HG02610 (cell line): ENCODE data around the gene CD109.
"Not testable (repeated sequence)": the region's sequence is repeated elsewhere in the genome, so short reads cannot be mapped to it uniquely, and the experiment has no call there.

Experiments used
- ATAC-seq: cut with Tn5 transposase; IDR thresholded peaks from one replicate; pipeline ENCODE4 v1.9.1; 2021; ENCODE audit warnings: mild to moderate bottlenecking, moderate library complexity; ENCODE audit not compliant: unreplicated experiment

Gene CD109

DNA sequence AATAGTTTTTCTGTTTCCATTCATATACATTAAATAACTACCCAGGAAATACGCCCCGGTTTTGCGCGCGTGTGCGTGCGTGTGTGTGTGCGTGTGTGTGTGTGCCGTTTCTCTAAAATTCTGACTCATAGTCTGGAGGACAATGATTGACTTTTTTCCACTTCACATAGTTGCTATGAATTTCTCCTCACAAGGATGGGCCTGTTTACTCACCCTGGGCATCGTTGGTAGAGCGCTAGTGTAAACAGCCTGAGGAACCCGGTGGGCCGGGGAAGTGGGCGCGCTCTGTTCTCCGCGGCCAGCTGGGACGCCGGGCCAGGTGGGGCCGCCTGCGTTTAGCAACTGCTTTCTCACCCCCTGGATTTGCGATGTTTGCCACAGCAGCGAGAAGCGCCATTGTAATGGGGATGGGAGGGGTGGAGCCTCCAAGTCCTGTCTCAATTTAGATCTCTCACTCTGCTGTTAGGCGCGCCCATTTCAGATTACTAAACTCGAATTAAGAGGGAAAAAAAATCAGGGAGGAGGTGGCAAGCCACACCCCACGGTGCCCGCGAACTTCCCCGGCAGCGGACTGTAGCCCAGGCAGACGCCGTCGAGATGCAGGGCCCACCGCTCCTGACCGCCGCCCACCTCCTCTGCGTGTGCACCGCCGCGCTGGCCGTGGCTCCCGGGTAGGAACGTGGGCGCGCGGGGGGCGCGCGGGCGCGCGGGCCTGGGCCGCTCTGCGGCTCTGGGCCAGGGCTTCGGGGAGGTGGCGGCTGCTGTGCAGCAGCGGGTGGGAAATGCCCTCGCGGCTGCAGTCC is at the start of gene CD109:
Gene CD109, plus strand, starts transcription at position 585 of the 803 bp plus-strand sequence. Its CDS starts 13 bp downstream, at position 598.
- ATAC-seq: peak; percentile 46

DNA sequence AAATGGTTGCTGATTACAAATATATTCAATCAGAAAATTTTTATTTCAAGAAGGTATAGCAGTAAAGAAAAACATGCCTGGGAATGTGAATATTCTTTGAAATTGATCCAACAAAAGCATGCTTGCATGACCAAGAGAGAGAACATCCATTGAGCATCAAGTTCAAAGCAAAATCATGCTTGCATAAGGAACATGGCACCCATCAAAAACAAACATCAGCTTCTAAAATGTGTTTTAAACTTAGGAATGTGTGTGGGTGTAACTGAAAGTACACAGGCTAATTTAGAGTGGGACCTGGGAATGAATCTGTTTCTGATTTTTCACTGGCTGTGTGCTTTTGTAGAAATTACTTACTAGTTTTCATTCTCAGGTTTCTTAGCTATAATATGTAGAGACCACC is 47.8 kb upstream of the CD109 start:
- ATAC-seq: no peak

- no peak for ATAC-seq
These were observed 46.2 kb upstream of the CD109 start for GRCh38 chr6:73649783-73650182.

DNA sequence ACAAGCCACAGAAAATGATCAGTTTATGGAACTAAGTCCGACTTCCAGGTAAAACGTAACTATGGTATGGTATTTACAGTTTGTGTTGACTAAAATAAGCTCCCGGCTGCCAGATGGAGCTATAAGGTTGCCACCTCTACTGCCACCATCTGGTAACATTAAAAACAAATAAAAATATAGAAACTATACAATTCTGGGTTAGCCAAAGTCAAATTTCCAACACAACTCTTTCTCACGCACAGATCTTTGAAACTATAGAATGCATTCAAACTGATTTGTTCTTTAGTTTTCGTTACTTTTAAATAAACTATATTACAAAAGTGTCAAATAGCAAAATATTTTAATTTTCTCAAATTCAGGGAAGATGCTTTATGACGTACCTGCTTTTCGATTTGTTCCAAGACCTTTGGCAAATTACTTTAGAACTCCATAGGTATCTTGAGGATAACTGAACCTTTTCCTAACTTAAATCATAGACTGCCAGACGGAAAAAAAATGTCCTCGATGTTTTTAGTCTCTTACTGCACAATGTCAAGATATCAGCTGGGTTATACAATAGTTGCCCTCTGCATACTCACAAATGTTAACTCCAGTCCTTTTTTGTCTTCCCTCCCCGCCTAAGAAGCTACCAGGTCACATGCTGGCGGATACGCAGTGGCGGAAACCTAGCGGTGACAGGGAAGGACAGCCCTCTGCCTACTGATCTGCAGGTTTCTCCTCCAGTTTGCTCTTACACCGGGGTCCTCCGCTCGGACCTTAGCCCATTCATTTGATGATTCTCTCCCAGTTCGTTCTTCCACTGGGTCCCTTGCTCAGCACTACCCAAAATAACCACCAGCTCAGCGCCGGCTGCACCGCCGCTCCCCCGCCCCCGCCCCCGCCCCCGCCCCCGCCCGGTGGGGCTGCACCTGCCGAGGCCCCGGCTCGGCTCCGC is 43.1 kb upstream of the CD109 start:
- peak; percentile 44 for ATAC-seq

DNA sequence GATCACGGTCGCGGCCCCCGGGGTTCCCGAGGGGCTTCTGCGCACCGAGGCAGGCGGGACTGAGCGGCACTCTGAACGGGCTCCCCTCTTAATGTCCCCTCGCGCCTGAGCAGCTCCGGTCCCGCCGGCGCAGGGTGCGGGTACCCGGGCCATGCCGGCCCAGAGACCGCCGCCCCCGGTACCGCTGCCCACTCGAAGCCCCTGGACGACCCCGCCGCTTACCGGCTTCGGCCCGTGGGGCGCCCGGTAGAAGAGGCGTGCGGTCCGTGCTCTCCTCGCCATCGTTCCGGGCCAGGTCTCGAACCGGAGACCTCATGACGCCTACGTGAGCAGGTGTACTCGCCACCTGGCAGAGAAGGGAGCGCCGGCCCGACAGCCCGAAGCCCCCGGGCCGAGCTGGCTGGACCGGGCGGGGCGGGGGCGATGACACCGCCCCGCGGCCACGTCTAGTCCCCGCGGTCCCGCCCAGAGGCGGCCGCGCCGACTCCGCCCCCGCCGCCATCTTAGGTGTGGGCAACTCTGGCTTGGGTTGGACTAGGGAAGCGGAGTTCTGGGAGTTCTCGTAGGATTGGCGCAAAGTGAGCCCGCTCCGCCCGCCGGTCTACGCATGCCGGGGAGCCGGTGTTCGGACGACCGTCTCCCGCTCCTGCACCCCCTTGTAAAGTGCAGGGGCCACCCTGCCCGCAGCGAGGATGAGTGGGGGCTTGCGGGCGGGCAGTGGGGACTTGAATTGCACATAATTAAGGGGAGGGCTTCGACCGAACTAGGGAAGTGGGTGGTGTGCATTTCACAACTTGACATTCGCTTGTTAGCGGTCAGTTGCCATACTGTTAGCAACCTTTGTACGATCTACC is 42.2 kb upstream of the CD109 start, which contains the start of gene SLC17A5:
Gene SLC17A5, minus strand, starts transcription at position 422 of the 854 bp plus-strand sequence. Its CDS starts 106 bp downstream, at position 316.
- peak; percentile 94 for ATAC-seq

- no peak for ATAC-seq
These were observed 40.6 kb upstream of the CD109 start for GRCh38 chr6:73655341-73655917.

- no peak for ATAC-seq
These were observed 39.4 kb upstream of the CD109 start for GRCh38 chr6:73656531-73657145.

GRCh38 chr6:73657201-73657600 is 38.8 kb upstream of the CD109 start:
- ATAC-seq: no peak

GRCh38 chr6:73664701-73665100 is 31.3 kb upstream of the CD109 start:
- ATAC-seq: no peak

GRCh38 chr6:73665686-73666319 is 30.2 kb upstream of the CD109 start:
- ATAC-seq: peak; percentile 85

GRCh38 chr6:73666393-73666792 is 29.6 kb upstream of the CD109 start:
- no peak for ATAC-seq

DNA sequence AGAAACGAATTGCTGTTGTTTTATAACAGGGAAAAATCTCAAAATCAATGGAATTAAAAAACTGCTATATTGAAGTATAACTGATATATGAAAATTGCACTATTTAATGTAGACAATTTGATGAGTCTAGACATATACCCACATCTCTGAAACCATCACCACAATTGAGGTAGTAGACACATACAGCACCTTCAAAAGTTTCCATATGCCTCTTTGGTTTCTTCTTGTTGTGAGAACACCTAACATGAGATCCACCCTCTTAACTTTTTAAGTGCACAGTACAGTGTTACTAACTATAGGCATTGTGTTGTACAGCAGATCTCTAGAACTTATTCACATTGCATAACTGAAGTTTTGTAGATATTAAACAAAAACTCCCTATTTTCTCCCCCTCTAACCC is 28.2 kb upstream of the CD109 start:
- no peak for ATAC-seq

DNA sequence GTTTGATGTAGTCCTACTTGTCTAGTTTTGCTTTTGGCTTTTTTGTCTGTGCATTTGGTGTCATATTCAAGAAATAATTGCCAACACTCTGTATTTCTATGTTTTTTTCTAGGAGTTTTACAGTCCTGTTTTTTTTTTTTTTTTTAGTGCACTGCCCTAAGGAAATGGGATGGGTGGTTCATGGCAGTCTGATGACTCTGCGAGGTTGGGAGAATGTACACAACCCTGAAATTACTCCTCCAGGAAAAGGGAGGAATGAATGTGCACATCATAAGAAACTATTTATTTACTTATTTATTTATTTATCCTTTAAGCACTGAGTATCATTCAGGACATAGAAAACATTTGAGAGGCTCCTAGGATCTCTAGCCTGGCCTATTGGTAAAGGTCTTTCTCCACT is 27.0 kb upstream of the CD109 start:
- no peak for ATAC-seq

DNA sequence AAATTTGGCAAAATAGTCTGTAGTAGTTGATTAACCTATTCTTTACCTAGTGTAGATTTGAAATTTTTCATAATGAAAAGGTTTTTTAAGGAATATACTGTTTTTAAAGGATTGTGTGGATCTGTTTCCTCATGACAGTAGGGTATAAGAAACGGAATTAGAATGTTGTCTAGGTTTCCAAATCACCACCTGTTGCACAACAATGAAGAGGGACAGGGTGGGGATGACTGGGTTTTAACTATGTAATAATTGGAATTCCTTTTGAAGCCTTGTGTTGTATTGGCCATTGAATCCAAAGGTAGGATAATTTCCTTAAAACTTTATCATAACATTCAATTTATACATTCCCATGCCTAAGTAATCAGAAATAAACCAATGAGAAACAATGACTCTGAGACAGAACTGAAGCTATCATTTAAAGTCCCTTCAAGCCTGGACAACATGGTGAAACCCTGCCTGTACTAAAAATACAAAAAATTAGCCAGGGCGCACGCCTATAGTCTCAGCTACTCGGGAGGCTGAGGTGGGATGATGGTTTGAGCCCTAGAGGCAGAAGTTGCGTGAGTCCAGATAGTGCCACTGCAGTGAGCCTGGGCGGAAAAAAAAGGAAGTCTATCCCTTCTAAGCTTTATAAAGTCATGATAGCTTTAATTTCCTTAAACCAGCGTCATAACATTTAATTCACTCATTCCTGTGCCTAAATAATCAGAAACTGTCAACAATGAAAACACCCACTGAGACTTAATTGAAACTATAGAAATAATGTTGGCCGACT is 23.9 kb upstream of the CD109 start:
- ATAC-seq: no peak

DNA sequence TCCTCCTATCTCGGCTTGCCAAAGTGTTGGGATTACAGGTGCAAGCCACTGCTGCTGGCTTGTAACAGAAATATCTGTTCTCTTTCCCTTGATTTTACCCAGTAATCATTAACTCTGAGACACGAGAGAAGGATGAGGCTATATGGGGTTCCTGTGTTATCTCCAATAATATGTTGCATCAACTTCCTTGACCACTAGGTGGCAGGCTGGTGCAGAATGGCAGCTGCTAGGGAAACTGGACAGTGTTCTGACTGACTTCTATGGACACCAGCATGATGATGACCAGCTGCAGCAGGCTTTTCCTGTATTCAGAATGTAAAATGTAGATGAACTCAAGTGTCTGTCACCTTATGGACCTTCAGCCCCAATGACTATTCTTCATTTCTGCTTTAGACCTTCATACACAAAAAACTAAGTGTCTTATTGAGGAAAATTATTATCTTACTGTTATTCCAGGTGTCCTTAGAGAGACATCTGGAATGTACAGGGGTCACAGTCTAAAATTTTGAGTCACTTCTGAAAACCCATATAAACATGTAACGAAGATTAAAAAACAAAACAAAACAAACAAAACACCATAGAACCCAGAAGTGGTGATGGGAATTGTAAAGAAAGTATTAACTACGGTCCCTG is 20.4 kb upstream of the CD109 start:
- peak; percentile 83 for ATAC-seq

DNA sequence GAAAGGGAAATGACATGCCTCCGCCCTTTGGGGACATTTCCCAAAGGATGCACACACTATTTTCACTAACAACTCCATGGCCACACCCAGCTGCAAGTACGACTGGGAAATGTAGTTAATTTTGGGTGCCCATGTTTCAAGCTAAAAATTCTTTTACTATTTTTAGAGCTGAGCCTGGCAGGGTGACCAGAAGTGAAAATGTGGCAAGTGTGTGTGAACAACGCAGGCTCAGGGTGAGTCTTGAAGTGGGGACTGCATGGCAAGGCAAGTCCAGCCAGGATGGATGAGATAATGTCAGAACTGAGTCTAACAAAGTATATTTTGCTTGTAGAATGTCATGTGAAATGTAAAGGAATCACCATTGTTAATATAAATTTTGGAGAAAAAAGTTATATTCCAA is 17.0 kb upstream of the CD109 start:
- ATAC-seq: peak; percentile 62

DNA sequence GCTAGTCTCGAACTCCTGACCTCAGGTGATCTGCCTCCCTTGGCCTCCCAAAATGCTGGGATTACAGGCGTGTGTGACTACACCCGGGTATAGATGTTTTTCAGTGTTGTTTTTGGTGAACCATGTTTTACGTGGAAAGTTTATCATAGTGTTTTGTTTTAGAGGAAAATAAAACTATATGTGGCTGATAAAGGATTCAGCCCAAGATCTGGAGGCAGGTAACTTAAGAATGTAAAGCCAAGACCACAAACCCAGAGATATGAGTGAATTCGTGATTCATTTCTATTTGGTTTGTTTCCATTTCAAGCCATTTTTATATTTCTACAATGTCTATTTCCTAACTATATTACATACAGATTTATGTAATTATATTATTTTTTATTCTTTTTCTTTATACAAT is 16.2 kb upstream of the CD109 start:
- ATAC-seq: not testable (repeated sequence)

DNA sequence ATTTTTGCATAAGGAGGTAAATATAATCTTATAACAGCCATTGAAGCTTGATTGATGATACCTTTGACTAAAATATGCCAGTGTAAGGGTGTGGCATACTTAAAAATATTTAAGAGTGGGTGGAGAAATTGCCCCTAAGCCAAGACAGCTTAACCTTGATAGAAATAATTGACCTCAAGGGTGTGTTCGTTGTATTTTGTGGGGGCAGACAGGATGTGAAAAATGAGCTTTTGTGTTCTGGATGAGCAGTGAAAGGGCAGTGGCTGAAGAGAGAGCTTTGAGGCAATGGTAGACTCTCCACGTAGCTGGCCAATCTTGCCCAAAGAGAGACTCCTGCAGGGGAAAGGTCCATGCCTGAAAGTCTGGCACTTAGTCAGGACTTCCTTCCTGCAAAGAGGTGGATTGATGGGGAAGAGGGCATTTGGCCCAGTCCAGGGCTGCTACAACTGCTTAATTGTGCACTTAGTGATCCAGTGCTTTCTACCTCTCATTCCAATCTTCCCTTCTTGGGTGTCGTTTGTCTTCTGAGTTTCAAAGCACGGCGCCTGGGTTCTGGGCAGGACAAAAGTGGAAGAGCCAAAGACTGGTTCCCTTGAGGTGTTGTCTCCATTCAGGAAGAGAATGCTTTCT is 15.6 kb upstream of the CD109 start:
- ATAC-seq: no peak
